ENCODE results near the gene HTATSF1. TPM values are rescaled to one million over a fixed set of nuclear protein-coding genes. Genes with fewer than 3 reads are reported as not detected.

HTATSF1 gene
- total RNA-seq, 1 donor from 2014 or later = 60.9 TPM

- DNase-seq (ENCODE audit: extremely low spot score in 2 of 2) = no peak
- Histone ChIP-seq H3K4me1 (no peaks in the 10 kb centered on the region), H3K36me3 (no peaks in the 10 kb centered on the region), H3K9me3 (no peaks in the 10 kb centered on the region), H3K27me3 (no peaks in the 10 kb centered on the region), H3K27ac (no peak overlapping the region), H3K4me3 (no peak overlapping the region)
- intact Hi-C loops (cut with DNase I) = no loop called here
- TF ChIP-seq CTCF (IDR thresholded peaks at IDR 0.05) = no peak
- TF ChIP-seq POLR2A (IDR thresholded peaks at IDR 0.05) = no peak
- no peak for TF ChIP-seq POLR2AphosphoS5 (IDR thresholded peaks at IDR 0.05; ENCODE audit: insufficient read depth in 1 of 2, low read depth in 1 of 2)
Measured at GRCh38 chrX:136525738-136526606, 28.6 kb downstream of the HTATSF1 start.

GRCh38 chrX:136528645-136529315 is 31.4 kb downstream of the HTATSF1 start:
- no peaks in the 10 kb centered on the region for H3K4me1 ChIP-seq
- intact Hi-C loops (cut with DNase I) = no loop called here
- no peaks in the 10 kb centered on the region for H3K36me3 ChIP-seq
- no peaks in the 10 kb centered on the region for H3K9me3 ChIP-seq
- H3K4me3 ChIP-seq = no peak overlapping the region
- TF ChIP-seq CTCF (IDR thresholded peaks at IDR 0.05) = no peak
- no peak for TF ChIP-seq POLR2AphosphoS5 (IDR thresholded peaks at IDR 0.05; ENCODE audit: insufficient read depth in 1 of 2, low read depth in 1 of 2)
- TF ChIP-seq POLR2A (IDR thresholded peaks at IDR 0.05) = no peak
- no peak overlapping the region for H3K27ac ChIP-seq
- no peaks in the 10 kb centered on the region for H3K27me3 ChIP-seq
- no peak for DNase-seq (ENCODE audit: extremely low spot score in 2 of 2)

- Histone ChIP-seq H3K27ac (no peak overlapping the region), H3K4me3 (no peak overlapping the region), H3K27me3 (no peaks in the 10 kb centered on the region), H3K36me3 (no peaks in the 10 kb centered on the region), H3K4me1 (no peaks in the 10 kb centered on the region), H3K9me3 (no peaks in the 10 kb centered on the region)
- no peak for TF ChIP-seq CTCF (IDR thresholded peaks at IDR 0.05)
- no peak for TF ChIP-seq POLR2AphosphoS5 (IDR thresholded peaks at IDR 0.05; ENCODE audit: insufficient read depth in 1 of 2, low read depth in 1 of 2)
- no peak for TF ChIP-seq POLR2A (IDR thresholded peaks at IDR 0.05)
- intact Hi-C loops (cut with DNase I) = no loop called here
- no peak for DNase-seq (ENCODE audit: extremely low spot score in 2 of 2)
Measured at GRCh38 chrX:136529795-136530194, 32.4 kb downstream of the HTATSF1 start.

DNA sequence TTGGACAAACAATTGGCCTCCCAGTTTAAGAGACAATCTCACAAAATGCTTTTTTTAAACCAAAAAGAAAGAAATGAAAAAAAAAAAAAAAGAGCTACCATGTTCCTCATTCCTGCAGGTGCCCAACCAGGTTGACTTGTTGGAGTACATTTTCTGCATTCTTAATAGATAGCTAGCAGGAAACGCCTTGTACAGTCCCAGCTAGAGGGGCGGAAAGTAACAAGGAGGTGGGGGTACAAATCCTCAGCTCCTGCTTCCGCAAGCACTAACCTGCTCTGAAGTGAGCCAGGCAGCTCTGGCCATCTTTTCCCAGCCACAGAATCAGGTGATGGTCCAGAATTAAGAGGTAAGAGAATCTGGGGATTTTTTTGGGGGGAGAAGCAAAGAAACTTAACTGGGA is 34.6 kb downstream of the HTATSF1 start, which contains the start of gene VGLL1:
VGLL1 (plus strand) TSS at position 265 of the 400 bp plus-strand sequence. CDS start 3,806 bp downstream, outside the sequence.
- Histone ChIP-seq H3K9me3 (no peaks in the 10 kb centered on the region), H3K4me3 (no peak within 1 kb of the TSS), H3K4me1 (no peaks in the 10 kb centered on the region), H3K36me3 (no peaks in the 10 kb centered on the region), H3K27me3 (no peaks in the 10 kb centered on the region), H3K27ac (no peak within 1 kb of the TSS)
- intact Hi-C loops (cut with DNase I) = no loop called here
- no peak for DNase-seq (ENCODE audit: extremely low spot score in 2 of 2)
- no peak for TF ChIP-seq CTCF (IDR thresholded peaks at IDR 0.05)
- TF ChIP-seq POLR2AphosphoS5 (IDR thresholded peaks at IDR 0.05; ENCODE audit: insufficient read depth in 1 of 2, low read depth in 1 of 2) = no peak
- TF ChIP-seq POLR2A (IDR thresholded peaks at IDR 0.05) = no peak

Data from vagina (tissue), 2 donors.